ENCODE results near the gene PPM1K.
"Not testable (repeated sequence)": the region's sequence is repeated elsewhere in the genome, so short reads cannot be mapped to it uniquely, and the experiment has no call there.

PPM1K gene

GRCh38 chr4:88315460-88316017 lies 31.2 kb upstream of the PPM1K start:
- Histone ChIP-seq H4K20me1 (ENCODE audit: control insufficient read depth, insufficient read depth, low read depth, low read length) (no peaks in the 10 kb centered on the region), H3K9me2 (replicated peaks; ENCODE audit: control insufficient read depth, low read length) (no peaks in the 10 kb centered on the region), H3K4me3 (ENCODE audit: low read length) (no peak overlapping the region), H3K79me2 (ENCODE audit: control insufficient read depth, low read length) (no peaks in the 10 kb centered on the region), H3K4me1 (ENCODE audit: control insufficient read depth, low read length) (peaks cover 22% of the 10 kb centered on the region), H3K36me3 (ENCODE audit: control insufficient read depth, low read length) (no peaks in the 10 kb centered on the region), H3K9me3 (ENCODE audit: control insufficient read depth, insufficient read depth, low read length) (no peaks in the 10 kb centered on the region; the same call in 1 of the 2 replicates), H3K27ac (ENCODE audit: low read depth, low read length) (no peak overlapping the region), H3F3A (ENCODE audit: control insufficient read depth, insufficient read depth) (peaks cover 6% of the 10 kb centered on the region), H3K4me2 (ENCODE audit: low read length) (no peak overlapping the region), H3K27me3 (ENCODE audit: control insufficient read depth, low read length) (no peaks in the 10 kb centered on the region)
- no peak for TF ChIP-seq EZH2phosphoT487 (IDR thresholded peaks at IDR 0.05; ENCODE audit: borderline replicate concordance, low read length)
- TF ChIP-seq, protein P1, sequence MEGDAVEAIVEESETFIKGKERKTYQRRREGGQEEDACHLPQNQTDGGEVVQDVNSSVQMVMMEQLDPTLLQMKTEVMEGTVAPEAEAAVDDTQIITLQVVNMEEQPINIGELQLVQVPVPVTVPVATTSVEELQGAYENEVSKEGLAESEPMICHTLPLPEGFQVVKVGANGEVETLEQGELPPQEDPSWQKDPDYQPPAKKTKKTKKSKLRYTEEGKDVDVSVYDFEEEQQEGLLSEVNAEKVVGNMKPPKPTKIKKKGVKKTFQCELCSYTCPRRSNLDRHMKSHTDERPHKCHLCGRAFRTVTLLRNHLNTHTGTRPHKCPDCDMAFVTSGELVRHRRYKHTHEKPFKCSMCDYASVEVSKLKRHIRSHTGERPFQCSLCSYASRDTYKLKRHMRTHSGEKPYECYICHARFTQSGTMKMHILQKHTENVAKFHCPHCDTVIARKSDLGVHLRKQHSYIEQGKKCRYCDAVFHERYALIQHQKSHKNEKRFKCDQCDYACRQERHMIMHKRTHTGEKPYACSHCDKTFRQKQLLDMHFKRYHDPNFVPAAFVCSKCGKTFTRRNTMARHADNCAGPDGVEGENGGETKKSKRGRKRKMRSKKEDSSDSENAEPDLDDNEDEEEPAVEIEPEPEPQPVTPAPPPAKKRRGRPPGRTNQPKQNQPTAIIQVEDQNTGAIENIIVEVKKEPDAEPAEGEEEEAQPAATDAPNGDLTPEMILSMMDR (IDR thresholded peaks at IDR 0.05; ENCODE audit: low read depth, low read length, poor library complexity, severe bottlenecking): no peak

DNA sequence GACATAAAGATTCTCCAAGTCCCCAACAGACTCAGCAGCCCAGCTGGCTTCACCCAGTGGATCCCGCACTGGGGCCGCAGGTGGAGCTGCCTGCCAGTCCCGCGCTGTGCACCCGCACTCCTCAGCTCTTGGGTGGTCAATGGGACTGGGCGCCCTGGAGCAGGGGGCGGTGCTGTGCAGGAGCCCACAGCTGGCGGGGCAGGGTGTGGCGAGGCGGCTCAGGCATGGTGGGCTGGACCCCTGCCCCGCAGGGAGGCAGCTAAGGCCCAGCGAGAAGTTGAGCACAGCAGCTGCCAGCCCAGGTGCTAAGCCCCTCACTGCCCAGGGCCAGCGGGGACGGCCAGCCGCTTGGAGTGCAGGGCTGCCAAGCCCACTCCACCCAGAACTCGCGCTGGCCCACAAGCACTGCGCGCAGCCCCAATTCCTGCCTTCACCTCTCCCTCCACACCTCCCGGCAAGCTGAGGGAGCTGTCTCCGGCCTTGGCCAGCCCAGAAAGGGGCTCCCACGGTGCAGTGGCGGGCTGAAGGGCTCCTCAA lies 28.8 kb upstream of the PPM1K start:
- not testable (repeated sequence) for H3K4me2 ChIP-seq (ENCODE audit: low read length); H4K20me1 ChIP-seq (ENCODE audit: control insufficient read depth, insufficient read depth, low read depth, low read length); H3K27me3 ChIP-seq (ENCODE audit: control insufficient read depth, low read length); H3K4me1 ChIP-seq (ENCODE audit: control insufficient read depth, low read length); H3K79me2 ChIP-seq (ENCODE audit: control insufficient read depth, low read length); H3K36me3 ChIP-seq (ENCODE audit: control insufficient read depth, low read length); H3K9me3 ChIP-seq (ENCODE audit: control insufficient read depth, insufficient read depth, low read length); H3K4me3 ChIP-seq (ENCODE audit: low read length); H3F3A ChIP-seq (ENCODE audit: control insufficient read depth, insufficient read depth); H3K27ac ChIP-seq (ENCODE audit: low read depth, low read length); H3K9me2 ChIP-seq (replicated peaks; ENCODE audit: control insufficient read depth, low read length)

GRCh38 chr4:88308587-88308986 lies 24.2 kb upstream of the PPM1K start:
- H3K27me3 ChIP-seq (ENCODE audit: control insufficient read depth, low read length): no peaks in the 10 kb centered on the region
- H3K36me3 ChIP-seq (ENCODE audit: control insufficient read depth, low read length): no peaks in the 10 kb centered on the region
- no peak overlapping the region for H3K4me3 ChIP-seq (ENCODE audit: low read length)
- no peaks in the 10 kb centered on the region for H3K79me2 ChIP-seq (ENCODE audit: control insufficient read depth, low read length)
- H4K20me1 ChIP-seq (ENCODE audit: control insufficient read depth, insufficient read depth, low read depth, low read length): no peaks in the 10 kb centered on the region
- no peak overlapping the region for H3K4me2 ChIP-seq (ENCODE audit: low read length)
- no peaks in the 10 kb centered on the region for H3K9me2 ChIP-seq (replicated peaks; ENCODE audit: control insufficient read depth, low read length)
- H3K9me3 ChIP-seq (ENCODE audit: control insufficient read depth, insufficient read depth, low read length): no peaks in the 10 kb centered on the region; the same call in 1 of the 2 replicates
- no peaks in the 10 kb centered on the region for H3F3A ChIP-seq (ENCODE audit: control insufficient read depth, insufficient read depth)
- no peak overlapping the region for H3K27ac ChIP-seq (ENCODE audit: low read depth, low read length)
- no peaks in the 10 kb centered on the region for H3K4me1 ChIP-seq (ENCODE audit: control insufficient read depth, low read length)
- TF ChIP-seq, protein P1 (IDR thresholded peaks at IDR 0.05; ENCODE audit: low read depth, low read length, poor library complexity, severe bottlenecking): no peak
- TF ChIP-seq EZH2phosphoT487 (IDR thresholded peaks at IDR 0.05; ENCODE audit: borderline replicate concordance, low read length): no peak

DNA sequence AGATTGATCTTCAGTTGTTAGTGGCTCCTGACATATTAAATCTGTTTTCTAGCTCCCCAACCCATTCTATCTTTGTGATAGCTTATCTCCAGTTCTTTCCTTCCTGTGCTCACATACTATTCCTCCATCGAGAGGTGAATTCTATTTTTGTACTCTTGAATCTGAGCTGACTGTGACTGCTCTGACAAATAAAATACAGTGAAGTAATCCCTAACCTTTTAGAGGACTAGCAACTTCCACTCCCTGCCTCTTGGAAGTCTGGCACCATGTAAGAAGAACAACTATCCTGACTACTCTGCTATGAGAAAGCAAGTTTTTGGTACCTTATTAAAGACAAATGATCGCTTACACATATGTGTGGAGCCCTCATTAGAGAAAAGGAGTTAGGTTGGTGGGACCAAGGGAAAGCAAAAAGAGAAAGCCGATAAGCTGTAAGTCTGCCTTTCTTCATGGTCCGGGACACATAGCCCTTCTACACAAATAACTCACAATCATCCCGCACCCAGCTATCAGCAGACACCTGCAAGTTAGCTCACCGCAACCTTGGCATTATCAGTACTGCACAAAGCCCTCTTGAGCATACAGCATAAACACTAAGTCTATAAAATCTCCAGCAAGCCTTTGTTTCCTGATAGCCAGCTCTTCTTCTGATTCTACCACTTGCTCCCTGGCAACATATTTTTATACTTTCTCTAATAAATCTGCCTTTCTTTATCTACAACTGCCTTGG lies 13.5 kb upstream of the PPM1K start:
- no peak overlapping the region for H3K4me3 ChIP-seq (ENCODE audit: low read length)
- H3K79me2 ChIP-seq (ENCODE audit: control insufficient read depth, low read length): no peaks in the 10 kb centered on the region
- no peaks in the 10 kb centered on the region for H3K27me3 ChIP-seq (ENCODE audit: control insufficient read depth, low read length)
- H3F3A ChIP-seq (ENCODE audit: control insufficient read depth, insufficient read depth): no peaks in the 10 kb centered on the region
- no peak for TF ChIP-seq EZH2phosphoT487 (IDR thresholded peaks at IDR 0.05; ENCODE audit: borderline replicate concordance, low read length)
- TF ChIP-seq, protein P1 (IDR thresholded peaks at IDR 0.05; ENCODE audit: low read depth, low read length, poor library complexity, severe bottlenecking): no peak
- H3K27ac ChIP-seq (ENCODE audit: low read depth, low read length): no peak overlapping the region
- no peaks in the 10 kb centered on the region for H3K36me3 ChIP-seq (ENCODE audit: control insufficient read depth, low read length)
- H4K20me1 ChIP-seq (ENCODE audit: control insufficient read depth, insufficient read depth, low read depth, low read length): no peaks in the 10 kb centered on the region
- H3K9me2 ChIP-seq (replicated peaks; ENCODE audit: control insufficient read depth, low read length): no peaks in the 10 kb centered on the region
- no peaks in the 10 kb centered on the region for H3K4me1 ChIP-seq (ENCODE audit: control insufficient read depth, low read length)
- no peaks in the 10 kb centered on the region for H3K9me3 ChIP-seq (ENCODE audit: control insufficient read depth, insufficient read depth, low read length)
- H3K4me2 ChIP-seq (ENCODE audit: low read length): no peak overlapping the region
